ENCODE results near the gene TATDN3. TPM values are rescaled to one million over a fixed set of nuclear protein-coding genes. Genes with fewer than 3 reads are reported as not detected.

Gene TATDN3
- total and polyA plus RNA-seq, 8 donors, result 7.7 to 10.4 (median 8.8) TPM

DNA sequence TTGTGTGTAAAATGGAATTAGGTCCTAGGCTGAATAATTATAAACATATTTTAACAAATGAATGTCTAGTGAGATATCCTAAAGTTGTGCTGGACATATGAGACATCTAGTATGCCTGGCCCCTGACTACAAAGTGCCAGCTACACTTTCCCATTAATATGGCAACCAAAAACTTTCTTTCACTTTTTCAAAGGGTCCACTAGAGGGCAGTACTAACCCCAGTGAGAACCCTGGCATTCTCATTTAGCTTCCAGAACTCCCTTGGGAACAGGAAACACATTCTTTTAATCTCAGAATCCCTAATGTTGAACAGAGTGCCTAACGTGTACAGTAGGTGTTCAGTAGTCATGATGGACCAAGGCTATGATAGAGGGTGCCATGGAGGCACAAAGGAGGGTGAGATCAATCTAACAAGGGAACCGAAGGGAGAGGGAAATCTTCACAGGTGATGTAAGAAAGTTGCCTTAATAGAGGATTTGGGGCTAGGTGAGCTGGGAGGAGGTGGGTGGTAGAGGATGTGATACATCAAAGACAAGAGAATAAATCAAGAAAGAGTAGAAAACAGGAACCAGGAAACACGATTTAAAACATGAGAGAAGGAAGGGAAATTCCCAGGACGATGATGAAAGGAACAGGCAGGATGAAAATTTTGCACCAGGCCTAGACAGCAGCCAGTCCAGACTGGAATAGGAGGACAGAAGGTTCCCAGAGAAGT lies 41.7 kb upstream of the TATDN3 start:
- TF ChIP-seq, protein P1, sequence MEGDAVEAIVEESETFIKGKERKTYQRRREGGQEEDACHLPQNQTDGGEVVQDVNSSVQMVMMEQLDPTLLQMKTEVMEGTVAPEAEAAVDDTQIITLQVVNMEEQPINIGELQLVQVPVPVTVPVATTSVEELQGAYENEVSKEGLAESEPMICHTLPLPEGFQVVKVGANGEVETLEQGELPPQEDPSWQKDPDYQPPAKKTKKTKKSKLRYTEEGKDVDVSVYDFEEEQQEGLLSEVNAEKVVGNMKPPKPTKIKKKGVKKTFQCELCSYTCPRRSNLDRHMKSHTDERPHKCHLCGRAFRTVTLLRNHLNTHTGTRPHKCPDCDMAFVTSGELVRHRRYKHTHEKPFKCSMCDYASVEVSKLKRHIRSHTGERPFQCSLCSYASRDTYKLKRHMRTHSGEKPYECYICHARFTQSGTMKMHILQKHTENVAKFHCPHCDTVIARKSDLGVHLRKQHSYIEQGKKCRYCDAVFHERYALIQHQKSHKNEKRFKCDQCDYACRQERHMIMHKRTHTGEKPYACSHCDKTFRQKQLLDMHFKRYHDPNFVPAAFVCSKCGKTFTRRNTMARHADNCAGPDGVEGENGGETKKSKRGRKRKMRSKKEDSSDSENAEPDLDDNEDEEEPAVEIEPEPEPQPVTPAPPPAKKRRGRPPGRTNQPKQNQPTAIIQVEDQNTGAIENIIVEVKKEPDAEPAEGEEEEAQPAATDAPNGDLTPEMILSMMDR (IDR thresholded peaks at IDR 0.05), result peak; percentile 26 to 65 (median 44)
- Histone ChIP-seq H3K9me3 (no peaks in the 10 kb centered on the region), H3K27ac (peak overlapping the region in 2 of 4 donors; percentile 50 to 59), H3K4me1 (peaks cover 0 to 7% (median 0%) of the 10 kb centered on the region in 3 donors), H3K4me3 (no peak overlapping the region), H3K27me3 (no peaks in the 10 kb centered on the region), H3K36me3 (no peaks in the 10 kb centered on the region)
- no peak for FAIRE-seq
- intact Hi-C loops (cut with DNase I), result no loop called here
- 54 to 57% methylated on average over 4 of the region's 4 CpGs for WGBS, 2 donors
- no peak for DNase-seq
- ATAC-seq, result peak in 3 of 4 donors; percentile 82 to 87 (median 85)

DNA sequence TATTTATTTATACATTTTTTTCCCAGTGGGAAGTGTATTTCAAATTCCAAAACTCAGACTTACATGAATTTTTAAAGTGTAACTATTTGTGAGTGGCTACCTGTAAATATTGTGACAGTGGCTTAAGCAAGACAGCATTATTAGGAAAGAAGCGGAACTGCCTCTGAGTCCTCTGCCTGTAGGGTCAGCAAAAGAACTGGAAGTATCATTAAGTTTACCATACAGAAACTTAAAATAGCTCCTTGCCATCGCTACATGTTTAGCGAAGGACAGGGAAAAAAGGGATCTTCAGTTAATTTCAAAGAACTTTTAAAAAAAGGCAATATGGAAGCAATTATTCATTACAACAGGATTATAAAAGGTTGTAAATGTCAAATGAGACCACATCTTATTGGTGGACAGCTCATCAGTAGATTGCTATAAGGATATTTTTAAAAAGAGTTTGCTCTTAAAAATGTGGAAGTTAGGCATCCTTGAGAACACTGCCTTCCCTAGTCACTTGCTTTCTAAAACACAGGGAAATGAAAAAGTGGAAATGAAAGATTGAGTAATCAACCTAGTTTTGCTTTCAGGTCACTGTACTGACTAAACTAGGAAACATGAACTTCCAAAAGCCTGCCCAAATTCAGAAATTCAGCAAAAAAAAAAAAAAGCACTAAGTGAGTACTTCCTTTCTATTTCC lies 39.3 kb upstream of the TATDN3 start:
- DNase-seq, result no peak
- Histone ChIP-seq H3K27me3 (no peaks in the 10 kb centered on the region), H3K9me3 (no peaks in the 10 kb centered on the region), H3K4me3 (no peak overlapping the region), H3K36me3 (no peaks in the 10 kb centered on the region), H3K27ac (peak overlapping the region in 1 of 4 donors; percentile 17), H3K4me1 (peaks cover 0 to 7% (median 0%) of the 10 kb centered on the region in 3 donors)
- 95 to 96% methylated on average over 3 of the region's 3 CpGs for WGBS, 2 donors
- FAIRE-seq, result no peak
- ATAC-seq, result peak in 3 of 4 donors; percentile 32 to 71 (median 69)
- TF ChIP-seq, protein P1 (IDR thresholded peaks at IDR 0.05), result no peak
- intact Hi-C loops (cut with DNase I), result no loop called here

DNA sequence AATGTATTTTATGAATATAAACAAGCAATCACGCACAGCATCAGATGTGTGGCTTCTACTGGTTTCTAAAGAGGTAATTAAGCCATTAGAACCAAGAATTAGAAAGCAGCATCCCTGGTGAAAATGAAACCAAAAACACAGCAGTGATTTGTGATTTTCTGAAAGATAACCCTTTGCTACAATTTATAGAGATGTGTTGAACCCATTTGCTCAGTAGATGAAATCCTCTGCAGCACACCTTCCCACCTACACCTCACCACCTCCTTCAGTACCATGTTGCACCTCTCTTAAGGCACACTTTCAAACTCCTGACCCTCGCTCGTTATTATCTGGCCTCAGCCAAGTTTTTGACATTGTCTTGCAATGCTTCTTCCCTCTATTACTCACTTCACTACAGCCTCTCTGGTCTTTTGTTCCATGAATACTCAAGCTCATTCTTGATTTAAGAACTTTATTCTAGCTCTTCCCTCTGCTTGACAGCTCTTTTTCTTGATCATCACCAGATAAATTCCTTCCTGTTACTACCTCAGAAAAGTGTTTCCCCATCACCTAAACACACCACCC lies 38.7 kb upstream of the TATDN3 start:
- Histone ChIP-seq H3K9me3 (no peaks in the 10 kb centered on the region), H3K27me3 (no peaks in the 10 kb centered on the region), H3K36me3 (no peaks in the 10 kb centered on the region), H3K4me1 (peaks cover 0 to 7% (median 0%) of the 10 kb centered on the region in 3 donors), H3K4me3 (no peak overlapping the region), H3K27ac (peak overlapping the region in 1 of 4 donors; percentile 17)
- TF ChIP-seq, protein P1 (IDR thresholded peaks at IDR 0.05), result no peak
- no peak for DNase-seq
- no peak for FAIRE-seq
- intact Hi-C loops (cut with DNase I), result no loop called here
- peak in 1 of 4 donors; percentile 33 for ATAC-seq
- 77 to 91% methylated on average over 3 of the region's 3 CpGs for WGBS, 2 donors

DNA sequence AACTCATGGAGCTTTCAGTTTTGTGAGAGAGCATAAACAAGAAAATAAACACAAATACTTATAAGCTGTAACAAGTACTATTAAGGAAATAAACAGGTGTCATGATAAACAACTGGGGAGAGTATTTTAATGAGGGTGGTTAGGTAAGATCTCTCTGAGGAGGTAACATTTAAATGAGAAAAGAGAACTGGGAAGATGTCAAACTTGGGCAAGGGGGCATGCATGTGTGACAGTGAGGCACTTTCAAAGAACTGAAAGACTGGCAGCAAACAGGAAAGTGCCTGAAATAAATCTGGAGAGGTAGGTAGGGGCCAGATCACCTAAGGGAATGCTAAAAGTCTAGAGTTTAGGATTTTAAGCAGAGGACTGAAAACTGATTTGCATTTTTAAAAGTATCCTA lies 37.9 kb upstream of the TATDN3 start:
- ATAC-seq (no peak), DNase-seq (no peak), FAIRE-seq (no peak)
- intact Hi-C loops (cut with DNase I), result no loop called here
- Histone ChIP-seq H3K36me3 (no peaks in the 10 kb centered on the region), H3K4me1 (peaks cover 0 to 7% (median 0%) of the 10 kb centered on the region in 3 donors), H3K27ac (no peak overlapping the region), H3K27me3 (no peaks in the 10 kb centered on the region), H3K9me3 (no peaks in the 10 kb centered on the region), H3K4me3 (no peak overlapping the region)
- TF ChIP-seq, protein P1 (IDR thresholded peaks at IDR 0.05), result no peak

Measured in pancreas (tissue), 10 donors.